ENCODE results near the gene PLK3.
A peak's percentile ranks its signal among the peaks of the same experiment; 100 is the strongest.

PLK3 gene

DNA sequence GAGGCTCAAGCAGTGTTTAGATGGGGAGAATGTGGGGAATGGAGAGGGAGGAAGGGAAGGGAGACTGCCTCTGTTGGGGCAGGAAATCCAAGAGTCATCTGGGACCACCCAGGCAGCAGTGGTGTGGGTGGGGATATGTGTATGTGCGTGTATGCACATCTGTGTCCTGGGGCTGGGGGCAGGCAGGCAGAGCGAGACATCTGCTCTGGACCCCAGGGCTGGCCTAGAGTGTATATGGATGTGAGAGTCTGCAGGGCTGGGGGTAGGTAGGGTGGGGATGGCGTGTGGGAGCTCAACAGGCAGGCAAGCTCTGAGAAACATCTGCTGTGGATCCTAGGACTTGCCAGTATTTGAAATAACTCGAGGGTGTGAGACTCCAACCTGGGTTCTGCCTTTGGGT lies 39.4 kb downstream of the PLK3 start:
- no peak overlapping the region for H3K4me3 ChIP-seq (ENCODE audit: low read length)
- H3K9me2 ChIP-seq (replicated peaks; ENCODE audit: insufficient read depth, low read length), result no peaks in the 10 kb centered on the region
- H2AFZ ChIP-seq (ENCODE audit: low read length), result no peak overlapping the region
- TF ChIP-seq EZH2phosphoT487 (IDR thresholded peaks at IDR 0.05; ENCODE audit: low read length), result no peak
- no peaks in the 10 kb centered on the region for H3K79me2 ChIP-seq (ENCODE audit: low read length)
- H3K4me2 ChIP-seq (ENCODE audit: low read depth, low read length), result no peak overlapping the region
- DNase-seq, result no peak
- H4K20me1 ChIP-seq (ENCODE audit: insufficient read depth, low read length), result no peaks in the 10 kb centered on the region
- H3K36me3 ChIP-seq (replicated peaks; ENCODE audit: insufficient read depth, low read length), result no peaks in the 10 kb centered on the region
- no peaks in the 10 kb centered on the region for H3F3A ChIP-seq (ENCODE audit: insufficient read depth, low read length)
- H3K9me3 ChIP-seq (replicated peaks; ENCODE audit: insufficient read depth, low read length), result no peaks in the 10 kb centered on the region
- no peaks in the 10 kb centered on the region for H3K27me3 ChIP-seq (replicated peaks; ENCODE audit: insufficient read depth, low read length)
- H3K9ac ChIP-seq (ENCODE audit: low read length), result no peak overlapping the region
- no peaks in the 10 kb centered on the region for H3K4me1 ChIP-seq (ENCODE audit: low read length)
- no peak overlapping the region for H3K27ac ChIP-seq (ENCODE audit: low read length)

DNA sequence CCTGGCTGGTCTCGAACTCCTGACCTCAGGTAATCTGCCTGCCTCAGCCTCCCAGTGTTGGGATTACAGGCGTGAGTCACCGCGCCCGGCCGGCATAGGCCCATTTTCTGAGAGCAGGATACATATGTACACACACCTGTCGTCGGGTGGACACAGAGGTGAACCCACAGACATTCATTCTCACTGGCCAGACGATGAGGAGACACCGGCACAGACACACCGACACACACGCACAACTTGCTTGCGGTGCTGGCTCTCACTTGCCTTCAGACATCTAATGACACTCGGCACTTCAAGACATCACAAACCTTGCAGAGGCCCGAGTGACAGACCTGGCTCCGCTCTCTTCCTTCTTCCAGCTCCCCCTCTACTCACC lies 42.3 kb downstream of the PLK3 start:
- DNase-seq, result no peak
- no peaks in the 10 kb centered on the region for H3F3A ChIP-seq (ENCODE audit: insufficient read depth, low read length)

DNA sequence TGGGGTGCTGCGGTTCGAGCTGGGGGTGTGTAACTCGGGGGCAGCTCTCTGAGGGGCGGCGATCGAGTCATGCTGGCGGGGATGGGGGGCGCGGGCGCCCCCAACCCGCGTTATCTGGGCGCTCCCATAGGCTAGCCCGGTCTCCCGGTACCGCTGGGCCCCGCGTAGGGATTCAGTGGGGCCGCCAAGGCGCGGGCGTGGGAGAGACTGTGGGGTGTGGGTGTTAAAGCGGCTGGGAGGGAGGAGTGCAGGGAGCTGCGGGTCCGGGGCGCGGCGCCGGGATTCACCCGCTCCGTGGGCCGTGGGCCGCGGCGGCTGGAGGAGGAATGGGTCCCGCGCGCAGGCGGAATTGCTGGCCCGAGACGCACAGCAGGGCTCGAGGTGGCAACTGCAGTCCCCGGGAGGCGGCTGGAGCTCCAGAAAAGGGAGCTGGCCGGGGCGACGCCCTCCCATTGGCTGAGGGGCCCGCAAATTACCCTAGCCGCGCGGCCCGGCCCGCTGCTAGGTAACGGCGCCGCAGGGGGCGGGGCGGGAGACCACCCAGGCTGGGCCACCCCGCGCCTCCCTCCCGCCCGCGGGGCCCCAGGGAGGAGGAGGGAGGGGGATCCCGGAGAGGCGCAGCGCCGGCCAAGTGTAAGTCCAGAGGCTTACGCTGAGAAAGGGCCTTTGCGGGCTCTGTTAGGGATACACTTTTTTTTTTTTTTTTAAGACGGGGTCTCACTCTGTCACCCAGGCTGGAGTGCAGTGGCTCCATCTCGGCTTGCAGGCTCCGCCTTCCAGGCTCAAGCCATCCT lies 42.9 kb downstream of the PLK3 start, which contains the start of gene PTCH2:
Gene PTCH2 (minus strand): TSS at position 392 of the 794 bp plus-strand sequence. CDS start 321 bp downstream, at position 71.
- no peaks in the 10 kb centered on the region for H4K20me1 ChIP-seq (ENCODE audit: insufficient read depth, low read length)
- no peaks in the 10 kb centered on the region for H3K79me2 ChIP-seq (ENCODE audit: low read length)
- H3K27me3 ChIP-seq (replicated peaks; ENCODE audit: insufficient read depth, low read length), result no peaks in the 10 kb centered on the region
- no peak for DNase-seq
- peak within 1 kb of the TSS; percentile 43; the same call in 1 of the 2 replicates for H3K4me2 ChIP-seq (ENCODE audit: low read depth, low read length)
- H3K4me3 ChIP-seq (ENCODE audit: low read length), result no peak within 1 kb of the TSS
- no peaks in the 10 kb centered on the region for H3K9me3 ChIP-seq (replicated peaks; ENCODE audit: insufficient read depth, low read length)
- no peaks in the 10 kb centered on the region for H3K9me2 ChIP-seq (replicated peaks; ENCODE audit: insufficient read depth, low read length)
- TF ChIP-seq EZH2 (optimal IDR thresholded peaks at IDR 0.05; ENCODE audit: low read depth, low read length) (no peak), EZH2phosphoT487 (IDR thresholded peaks at IDR 0.05; ENCODE audit: low read length) (no peak)
- TF ChIP-seq, protein P1, sequence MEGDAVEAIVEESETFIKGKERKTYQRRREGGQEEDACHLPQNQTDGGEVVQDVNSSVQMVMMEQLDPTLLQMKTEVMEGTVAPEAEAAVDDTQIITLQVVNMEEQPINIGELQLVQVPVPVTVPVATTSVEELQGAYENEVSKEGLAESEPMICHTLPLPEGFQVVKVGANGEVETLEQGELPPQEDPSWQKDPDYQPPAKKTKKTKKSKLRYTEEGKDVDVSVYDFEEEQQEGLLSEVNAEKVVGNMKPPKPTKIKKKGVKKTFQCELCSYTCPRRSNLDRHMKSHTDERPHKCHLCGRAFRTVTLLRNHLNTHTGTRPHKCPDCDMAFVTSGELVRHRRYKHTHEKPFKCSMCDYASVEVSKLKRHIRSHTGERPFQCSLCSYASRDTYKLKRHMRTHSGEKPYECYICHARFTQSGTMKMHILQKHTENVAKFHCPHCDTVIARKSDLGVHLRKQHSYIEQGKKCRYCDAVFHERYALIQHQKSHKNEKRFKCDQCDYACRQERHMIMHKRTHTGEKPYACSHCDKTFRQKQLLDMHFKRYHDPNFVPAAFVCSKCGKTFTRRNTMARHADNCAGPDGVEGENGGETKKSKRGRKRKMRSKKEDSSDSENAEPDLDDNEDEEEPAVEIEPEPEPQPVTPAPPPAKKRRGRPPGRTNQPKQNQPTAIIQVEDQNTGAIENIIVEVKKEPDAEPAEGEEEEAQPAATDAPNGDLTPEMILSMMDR (IDR thresholded peaks at IDR 0.05; ENCODE audit: low read length), result no peak
- no peaks in the 10 kb centered on the region for H3K36me3 ChIP-seq (replicated peaks; ENCODE audit: insufficient read depth, low read length)
- H3K9ac ChIP-seq (ENCODE audit: low read length), result no peak within 1 kb of the TSS
- H3K27ac ChIP-seq (ENCODE audit: low read length), result no peak within 1 kb of the TSS
- no peaks in the 10 kb centered on the region for H3K4me1 ChIP-seq (ENCODE audit: low read length)
- no peaks in the 10 kb centered on the region for H3F3A ChIP-seq (ENCODE audit: insufficient read depth, low read length)
- no peak within 1 kb of the TSS for H2AFZ ChIP-seq (ENCODE audit: low read length)

More for the DNA sequence above, 42.3 kb downstream of the PLK3 start:
- Histone ChIP-seq H2AFZ (ENCODE audit: low read length) (no peak overlapping the region), H3K27ac (ENCODE audit: low read length) (no peak overlapping the region), H3K79me2 (ENCODE audit: low read length) (no peaks in the 10 kb centered on the region), H3K36me3 (replicated peaks; ENCODE audit: insufficient read depth, low read length) (no peaks in the 10 kb centered on the region), H4K20me1 (ENCODE audit: insufficient read depth, low read length) (no peaks in the 10 kb centered on the region), H3K9ac (ENCODE audit: low read length) (no peak overlapping the region), H3K4me3 (ENCODE audit: low read length) (no peak overlapping the region), H3K4me2 (ENCODE audit: low read depth, low read length) (no peak overlapping the region; the same call in 1 of the 2 replicates), H3K27me3 (replicated peaks; ENCODE audit: insufficient read depth, low read length) (no peaks in the 10 kb centered on the region), H3K4me1 (ENCODE audit: low read length) (no peaks in the 10 kb centered on the region), H3K9me2 (replicated peaks; ENCODE audit: insufficient read depth, low read length) (no peaks in the 10 kb centered on the region), H3K9me3 (replicated peaks; ENCODE audit: insufficient read depth, low read length) (no peaks in the 10 kb centered on the region)
- no peak for TF ChIP-seq EZH2phosphoT487 (IDR thresholded peaks at IDR 0.05; ENCODE audit: low read length)
- TF ChIP-seq, protein P1 (IDR thresholded peaks at IDR 0.05; ENCODE audit: low read length), result no peak
- no peak for TF ChIP-seq EZH2 (optimal IDR thresholded peaks at IDR 0.05; ENCODE audit: low read depth, low read length)

DNA sequence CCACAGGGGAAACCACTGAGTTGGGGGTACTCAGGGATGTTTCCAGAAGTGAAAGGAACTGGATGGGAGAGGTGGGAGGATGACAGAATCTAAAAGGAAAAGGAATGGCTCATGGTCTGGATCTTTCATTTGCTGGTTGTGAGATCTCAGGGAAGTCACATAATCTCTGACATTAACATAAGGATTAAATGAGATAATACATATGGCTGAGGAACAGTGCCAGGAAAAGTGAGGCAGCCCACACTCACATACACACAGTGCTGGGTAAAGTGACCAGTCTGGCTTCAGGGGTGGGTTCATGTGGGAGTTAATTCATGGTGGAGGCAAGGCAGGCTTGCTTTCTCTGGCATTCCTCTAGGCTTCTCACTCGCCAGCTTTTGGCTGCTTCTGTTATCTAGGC lies 46.8 kb downstream of the PLK3 start:
- H3K9me3 ChIP-seq (replicated peaks; ENCODE audit: insufficient read depth, low read length), result no peaks in the 10 kb centered on the region
- no peak overlapping the region for H2AFZ ChIP-seq (ENCODE audit: low read length)
- H3K4me2 ChIP-seq (ENCODE audit: low read depth, low read length), result no peak overlapping the region
- no peaks in the 10 kb centered on the region for H3K79me2 ChIP-seq (ENCODE audit: low read length)
- no peaks in the 10 kb centered on the region for H3K27me3 ChIP-seq (replicated peaks; ENCODE audit: insufficient read depth, low read length)
- DNase-seq, result no peak
- H3K9ac ChIP-seq (ENCODE audit: low read length), result no peak overlapping the region
- no peaks in the 10 kb centered on the region for H3K4me1 ChIP-seq (ENCODE audit: low read length)
- no peaks in the 10 kb centered on the region for H4K20me1 ChIP-seq (ENCODE audit: insufficient read depth, low read length)
- H3K9me2 ChIP-seq (replicated peaks; ENCODE audit: insufficient read depth, low read length), result no peaks in the 10 kb centered on the region
- no peaks in the 10 kb centered on the region for H3K36me3 ChIP-seq (replicated peaks; ENCODE audit: insufficient read depth, low read length)
- no peak overlapping the region for H3K4me3 ChIP-seq (ENCODE audit: low read length)
- TF ChIP-seq EZH2 (optimal IDR thresholded peaks at IDR 0.05; ENCODE audit: low read depth, low read length), result no peak
- TF ChIP-seq, protein P1 (IDR thresholded peaks at IDR 0.05; ENCODE audit: low read length), result no peak
- no peak for TF ChIP-seq EZH2phosphoT487 (IDR thresholded peaks at IDR 0.05; ENCODE audit: low read length)
- no peak overlapping the region for H3K27ac ChIP-seq (ENCODE audit: low read length)
- H3F3A ChIP-seq (ENCODE audit: insufficient read depth, low read length), result no peaks in the 10 kb centered on the region

All from MM.1S (cell line).